Keratinocyte (primary cell): ENCODE measurements around the gene KCTD8.

ENCODE experiments used
- CTCF ChIP-seq, 3 experiments: IDR thresholded peaks in 1 of 3; conservative IDR thresholded peaks in 1 of 3; optimal IDR thresholded peaks in 1 of 3; 2 replicates in 2 of 3; 3 replicates in 1 of 3; pipeline versions ENCODE3 to v1.5.1; 2011; ENCODE audit warnings: low read length in 3 of 3, mild to moderate bottlenecking in 3 of 3, moderate library complexity in 2 of 3, control low read depth in 1 of 3, inconsistent platforms in 1 of 3; ENCODE audit not compliant: insufficient read depth in 2 of 3; ENCODE audit errors: extremely low read depth in 1 of 3
- EZH2 ChIP-seq: IDR thresholded peaks from one replicate; pipeline ENCODE4 v1.6.1; 2012; ENCODE audit warnings: inconsistent platforms, mild to moderate bottlenecking, low read length, moderate library complexity

GRCh38 chr4:44231006-44231405 lies 217.6 kb downstream of the KCTD8 start:
- TF ChIP-seq CTCF (optimal IDR thresholded peaks at IDR 0.05 in 1 of 3, IDR thresholded peaks at IDR 0.05 in 1 of 3, conservative IDR thresholded peaks at IDR 0.05 in 1 of 3; ENCODE audit: extremely low read depth in 1 of 3, insufficient read depth in 2 of 3, low read length in 3 of 3) (no peak), EZH2 (no peak)
